Stromal cell of bone marrow (primary cell): ENCODE measurements around the gene NAALADL2.

Source experiments
- DNase-seq: peaks from one replicate; pipeline ENCODE4 v3.0.0-alpha.2; 2012; ENCODE audit warnings: low read depth

Gene NAALADL2

DNA sequence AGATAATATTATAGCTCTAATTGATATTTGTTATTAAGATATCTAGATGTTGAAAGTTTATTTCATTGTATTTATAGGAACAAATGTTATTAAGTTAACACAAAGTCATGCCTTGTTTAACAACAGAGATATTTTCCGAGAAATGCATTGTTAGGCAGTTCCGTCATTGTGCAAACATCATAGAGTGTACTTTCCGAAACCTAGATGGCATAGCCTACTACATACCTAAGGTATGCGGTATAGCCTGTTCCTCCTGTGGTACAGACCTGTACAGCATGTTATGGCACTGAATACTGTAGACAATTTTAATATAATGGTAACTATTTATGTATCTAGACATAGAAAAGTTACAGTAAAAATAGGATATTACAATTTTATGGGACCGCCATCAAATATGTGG lies 114.3 kb downstream of the NAALADL2 start:
- no peak for DNase-seq

DNA sequence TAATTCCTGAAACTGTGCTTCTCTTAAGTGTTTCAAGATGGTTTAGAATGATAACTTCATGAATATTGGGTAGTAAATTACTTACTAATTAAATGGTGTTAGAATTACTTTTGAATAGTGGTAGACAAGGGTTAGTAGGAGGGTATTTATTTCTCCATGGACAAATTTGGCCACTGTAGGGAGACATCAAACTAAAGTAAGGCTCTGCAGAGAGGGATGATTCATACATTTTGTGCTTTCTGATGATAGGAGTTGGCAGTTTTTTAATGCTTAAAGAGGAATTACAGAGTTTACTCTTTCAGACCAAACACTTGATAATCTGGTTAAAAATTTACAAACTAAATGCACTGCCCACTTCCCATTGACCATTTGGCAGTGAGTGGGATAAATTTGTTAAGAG lies 127.6 kb downstream of the NAALADL2 start:
- DNase-seq, result peak; percentile 36

DNA sequence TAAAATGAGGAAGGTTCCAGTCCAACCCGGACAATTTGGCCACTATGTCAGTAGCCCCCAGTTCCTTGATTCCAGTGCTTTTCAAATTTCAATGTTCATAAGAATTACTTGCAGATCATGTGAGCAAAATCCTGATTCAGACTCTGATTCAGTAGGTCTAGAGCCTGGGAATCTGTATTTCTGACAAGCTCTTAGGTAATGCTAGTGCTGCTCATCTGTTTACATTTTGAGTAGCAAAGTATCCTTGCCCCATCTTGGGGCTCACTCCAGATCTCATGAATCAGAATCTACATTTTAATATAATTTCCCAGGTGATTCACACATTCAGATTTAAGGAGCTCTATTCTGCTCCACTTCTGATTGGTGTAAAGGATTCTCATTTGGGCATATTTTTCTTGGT lies 142.0 kb downstream of the NAALADL2 start:
- DNase-seq, result peak; percentile 4

DNA sequence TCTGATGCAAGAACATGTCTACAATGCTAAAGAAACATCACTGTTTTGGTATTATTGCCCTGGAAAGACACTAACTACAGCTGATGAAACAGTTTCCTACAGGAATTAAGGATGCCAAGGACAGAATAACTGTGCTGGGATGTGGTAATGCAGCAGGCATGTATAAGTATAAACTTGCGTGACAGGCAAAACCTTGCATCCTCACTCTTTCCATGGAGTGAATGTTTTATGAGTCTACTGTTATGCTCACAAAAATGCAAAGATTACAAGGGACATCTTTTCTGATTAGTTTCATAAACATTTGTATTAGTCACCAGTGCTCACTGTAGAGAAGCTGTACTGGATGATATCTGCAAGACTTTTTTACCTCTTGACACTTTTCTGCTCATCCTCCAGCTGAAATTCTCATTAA lies 143.6 kb downstream of the NAALADL2 start:
- peak; percentile 75 for DNase-seq

DNA sequence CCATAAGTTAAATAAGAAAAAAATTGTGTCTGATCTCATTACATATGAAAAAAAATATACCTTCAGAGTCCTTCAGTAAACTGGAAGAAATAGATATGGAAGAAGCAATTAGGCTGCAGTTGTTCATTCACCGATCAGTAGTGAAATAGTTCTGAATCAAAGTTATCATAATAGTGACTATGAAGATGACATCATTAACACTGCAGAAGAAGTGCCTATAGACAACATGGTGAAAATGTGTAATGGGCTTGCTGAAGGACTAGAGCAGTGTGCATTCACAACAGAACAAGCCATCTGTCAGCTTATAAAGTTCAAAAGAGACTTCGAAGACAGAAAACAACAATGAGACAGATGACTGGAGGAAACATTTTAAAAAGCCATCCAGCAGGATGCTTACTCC lies 144.5 kb downstream of the NAALADL2 start:
- no peak for DNase-seq

DNA sequence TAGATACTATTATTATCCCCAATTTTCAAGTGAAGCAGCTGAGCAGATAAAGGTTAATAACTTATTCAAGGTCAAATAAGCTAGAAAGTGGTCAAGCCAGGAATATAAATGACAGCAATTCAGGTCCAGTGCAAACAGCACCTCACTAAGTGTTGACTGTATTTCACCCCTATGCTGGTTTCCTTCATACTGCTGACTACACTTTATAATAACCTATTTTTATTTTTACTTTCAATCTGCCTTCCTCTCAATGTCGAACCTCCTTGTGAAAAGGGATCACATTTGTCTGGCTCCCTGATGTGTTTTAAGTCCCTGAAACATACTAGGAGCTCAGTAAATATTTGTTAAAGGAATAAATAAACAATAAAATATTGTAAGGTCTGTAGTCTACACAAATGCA lies 146.1 kb downstream of the NAALADL2 start:
- no peak for DNase-seq

DNA sequence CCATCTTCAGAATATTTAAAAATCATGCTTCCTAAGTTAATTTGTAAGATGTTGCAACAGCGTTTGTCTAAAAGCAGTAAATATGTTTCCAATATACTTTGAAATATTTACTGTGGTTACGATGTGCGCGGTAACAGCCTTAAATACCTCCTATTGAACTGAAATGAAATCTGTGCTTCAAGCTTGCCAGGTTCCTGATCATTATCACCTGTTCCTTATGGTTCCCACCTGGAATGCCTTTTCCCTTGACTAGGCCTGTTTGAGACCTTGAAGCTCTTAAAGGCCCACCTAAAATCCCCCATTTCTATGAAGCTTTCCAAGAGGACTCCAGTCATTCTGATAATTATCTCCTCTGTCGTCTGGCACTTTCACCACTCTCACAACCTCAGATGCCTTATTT lies 146.7 kb downstream of the NAALADL2 start:
- DNase-seq, result no peak

DNA sequence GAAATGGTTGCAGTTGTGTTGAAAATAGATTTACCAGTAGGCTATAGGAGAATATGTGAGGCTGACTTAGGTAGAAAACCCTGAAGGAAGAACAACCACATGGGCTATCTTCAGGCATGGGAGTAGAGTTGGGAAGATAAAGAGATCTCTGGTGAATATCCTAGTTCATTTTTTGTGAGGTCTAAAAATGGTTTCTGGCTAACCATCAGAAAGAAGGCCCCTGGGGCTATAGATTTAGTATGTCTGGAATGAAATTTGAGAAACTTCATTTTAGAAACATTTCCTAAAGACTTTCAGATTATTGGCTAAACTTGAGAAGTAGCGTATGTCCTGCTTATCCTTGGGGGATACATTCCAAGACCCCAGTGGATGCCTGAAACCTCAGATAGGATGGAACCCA lies 148.2 kb downstream of the NAALADL2 start:
- DNase-seq, result no peak

DNA sequence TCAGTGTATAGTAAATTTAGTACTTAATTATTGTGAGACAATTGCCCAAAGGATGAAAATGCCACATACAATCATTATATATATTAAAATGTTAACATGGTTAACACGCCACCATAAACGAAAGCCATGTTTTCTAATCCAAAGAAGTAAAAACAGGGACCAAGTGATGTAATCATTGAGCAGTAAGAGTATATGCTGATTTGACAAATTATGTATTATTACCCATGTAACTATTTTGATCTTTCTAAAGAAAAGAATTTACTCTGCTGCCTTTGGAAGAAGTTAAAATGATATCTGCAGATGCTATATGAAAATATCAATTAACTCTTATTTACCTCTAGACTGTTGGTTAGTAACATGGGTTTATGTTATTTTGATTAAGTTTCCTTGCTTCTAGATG lies 150.2 kb downstream of the NAALADL2 start:
- no peak for DNase-seq

DNA sequence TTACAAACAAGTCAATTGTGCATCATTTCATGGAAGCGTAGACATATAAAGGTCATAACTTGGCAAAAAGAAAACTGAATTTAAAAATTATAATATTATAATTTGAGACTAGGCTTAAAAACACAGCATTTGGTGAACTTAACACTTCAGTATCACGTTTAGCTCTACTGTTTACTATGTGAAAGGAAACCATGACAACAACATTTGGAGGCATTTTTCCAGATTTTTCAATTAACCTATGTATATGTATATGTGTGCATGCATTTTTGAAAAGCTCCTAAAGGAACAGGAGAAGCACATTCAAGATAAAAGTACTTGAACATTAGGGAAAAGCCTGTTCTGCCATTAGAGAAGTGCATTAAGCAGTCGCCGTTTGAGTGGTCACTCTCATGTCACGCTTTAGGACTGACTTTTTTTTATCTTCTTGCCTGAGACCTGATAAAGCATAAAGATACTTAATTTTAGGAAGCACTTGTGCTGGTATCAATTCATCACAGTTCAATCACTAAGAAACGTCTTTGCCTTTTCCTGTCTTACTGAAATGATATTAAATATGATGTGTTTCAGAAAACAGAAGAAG lies 156.0 kb downstream of the NAALADL2 start:
- no peak for DNase-seq

DNA sequence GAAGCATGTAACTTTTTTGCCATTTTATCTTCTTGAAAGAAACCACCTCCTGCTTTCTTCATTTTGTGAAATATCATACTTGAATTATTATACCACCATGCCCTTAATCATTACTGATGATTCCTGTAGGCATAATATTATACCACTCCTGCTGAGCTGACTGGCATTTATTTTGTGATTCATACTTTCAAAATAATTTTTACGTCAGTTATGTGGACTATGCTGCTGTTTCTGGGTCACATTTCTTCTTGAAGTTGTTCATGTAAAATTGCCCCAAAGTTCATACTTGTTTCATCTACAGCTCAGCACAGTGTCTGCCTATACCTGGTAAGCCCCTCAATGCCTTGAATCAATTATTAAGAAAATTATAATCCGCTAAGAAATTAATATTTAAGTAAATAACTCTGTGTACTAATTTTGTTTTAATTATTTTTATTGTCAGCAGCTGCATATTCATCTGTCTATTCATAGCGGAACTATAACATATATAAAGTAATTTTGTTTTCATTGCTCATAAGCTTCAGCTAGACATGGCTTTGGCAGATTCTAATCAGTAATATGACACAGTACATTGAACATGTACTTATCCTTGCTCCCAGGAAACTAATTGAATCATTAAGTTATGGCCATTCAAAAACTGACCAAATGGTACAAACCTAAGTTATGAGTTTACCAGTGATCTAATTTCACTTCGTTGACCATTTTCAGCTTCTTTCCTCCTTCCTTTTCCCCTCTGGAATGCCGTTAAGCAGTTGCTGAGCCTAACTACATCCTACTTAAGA lies 160.0 kb downstream of the NAALADL2 start:
- no peak for DNase-seq

DNA sequence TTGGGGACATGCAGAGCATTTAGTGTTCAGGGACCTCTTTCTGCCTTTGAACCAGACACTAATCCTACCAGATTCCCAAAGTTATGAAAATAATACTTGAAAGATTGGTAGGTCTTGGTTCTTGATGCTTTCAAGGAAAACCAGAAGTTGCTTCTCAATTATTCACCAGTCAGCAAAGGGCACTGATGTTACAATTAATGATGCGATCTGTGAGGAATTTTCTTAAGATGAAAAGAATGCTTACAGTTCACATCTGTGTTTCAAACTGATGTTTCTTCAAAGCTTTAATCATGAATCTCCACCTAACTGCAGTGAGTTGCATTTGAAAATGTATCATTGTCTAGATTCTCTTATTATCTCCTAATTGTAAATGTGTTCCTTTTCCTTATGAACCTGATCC lies 161.0 kb downstream of the NAALADL2 start:
- DNase-seq, result no peak

DNA sequence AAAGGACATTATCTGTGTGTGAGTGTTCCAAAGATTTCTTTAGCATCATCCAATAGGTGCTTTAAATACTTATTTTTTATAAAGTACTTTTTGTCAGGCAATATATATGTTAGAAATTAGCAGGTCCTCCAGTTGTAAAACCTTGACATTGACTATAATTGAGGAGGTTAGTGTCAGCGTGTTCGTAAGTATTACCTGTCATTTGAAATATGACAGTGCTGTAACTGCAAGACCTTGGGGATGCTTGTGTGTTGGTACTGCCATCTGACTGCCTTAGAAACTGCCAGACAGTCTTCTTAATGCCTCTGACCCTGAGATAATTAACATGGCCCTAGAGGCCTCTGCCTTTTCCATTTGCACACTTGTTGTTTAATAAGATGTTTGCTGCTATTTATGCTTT lies 170.7 kb downstream of the NAALADL2 start:
- DNase-seq, result no peak

DNA sequence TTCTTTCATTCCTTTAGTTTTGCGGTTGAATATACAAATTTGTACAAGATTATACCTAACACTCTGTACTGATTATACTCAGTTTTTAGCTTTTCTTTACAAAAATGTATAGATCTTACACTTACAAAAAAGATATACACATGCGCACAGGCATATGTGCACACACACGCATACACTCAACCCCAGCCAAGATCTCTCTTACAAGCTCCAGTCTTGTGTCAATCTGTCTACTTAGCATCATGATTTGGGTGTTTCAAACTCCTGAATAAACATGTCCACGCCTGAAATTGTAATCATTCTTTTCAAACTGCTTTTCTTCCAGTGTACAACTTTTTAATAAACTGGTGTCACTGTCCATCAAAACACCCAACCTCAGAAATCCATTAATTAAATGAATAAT lies 180.7 kb downstream of the NAALADL2 start:
- no peak for DNase-seq

DNA sequence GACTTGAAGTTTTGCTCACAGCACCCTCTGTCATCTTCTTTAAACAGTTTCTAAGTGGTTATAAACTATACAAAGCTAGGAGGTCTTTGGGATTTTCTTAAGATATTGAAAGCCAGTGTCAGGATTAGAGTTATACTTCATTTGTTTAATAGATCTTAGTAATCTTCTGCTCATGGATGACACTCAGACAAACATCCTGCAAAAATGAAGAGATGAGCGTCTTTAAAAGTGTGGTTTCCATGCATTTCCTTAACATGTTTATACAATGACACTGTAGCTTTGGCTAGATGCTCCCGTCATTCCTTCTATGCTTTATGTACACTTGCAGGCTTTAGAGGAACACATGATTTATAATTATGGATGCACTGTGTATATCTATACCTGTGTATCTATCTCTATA lies 182.2 kb downstream of the NAALADL2 start:
- no peak for DNase-seq

DNA sequence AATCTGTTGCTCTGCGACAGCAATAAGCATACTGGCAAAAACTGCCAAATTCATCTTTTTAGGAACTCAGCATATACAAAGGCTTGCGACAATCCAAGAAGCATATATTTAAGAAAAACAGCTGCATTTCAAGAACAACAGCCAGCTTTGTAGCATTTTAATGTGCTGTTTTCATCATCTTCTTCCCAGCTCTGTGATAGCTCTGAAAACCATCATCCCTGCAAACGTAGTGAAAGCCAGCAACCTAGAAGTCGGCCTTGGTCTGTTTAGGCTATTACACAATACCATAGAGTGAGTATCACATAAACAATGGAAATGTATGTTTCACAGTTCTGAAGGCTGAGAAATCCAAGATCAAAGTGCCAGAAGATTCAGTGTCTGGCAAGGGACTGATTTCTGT lies 187.5 kb downstream of the NAALADL2 start:
- no peak for DNase-seq

DNA sequence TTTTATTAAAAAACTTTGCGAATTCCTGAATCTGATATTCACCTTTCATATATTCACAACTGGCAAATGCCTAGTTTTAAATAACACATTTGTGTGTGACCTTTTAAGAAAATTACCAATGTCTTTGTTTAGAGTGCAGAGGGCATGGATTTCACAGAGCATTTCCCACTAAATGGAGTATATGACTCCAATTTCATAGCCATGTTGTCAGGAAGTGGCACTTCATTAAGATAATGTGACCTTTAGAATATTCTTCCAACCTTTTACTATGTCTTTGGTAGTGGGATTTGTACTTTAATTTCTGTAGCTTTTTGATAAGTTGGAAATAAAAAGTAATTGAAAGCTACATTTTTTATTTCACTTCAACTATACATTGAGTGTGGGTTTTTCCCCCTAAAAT lies 188.7 kb downstream of the NAALADL2 start:
- no peak for DNase-seq

DNA sequence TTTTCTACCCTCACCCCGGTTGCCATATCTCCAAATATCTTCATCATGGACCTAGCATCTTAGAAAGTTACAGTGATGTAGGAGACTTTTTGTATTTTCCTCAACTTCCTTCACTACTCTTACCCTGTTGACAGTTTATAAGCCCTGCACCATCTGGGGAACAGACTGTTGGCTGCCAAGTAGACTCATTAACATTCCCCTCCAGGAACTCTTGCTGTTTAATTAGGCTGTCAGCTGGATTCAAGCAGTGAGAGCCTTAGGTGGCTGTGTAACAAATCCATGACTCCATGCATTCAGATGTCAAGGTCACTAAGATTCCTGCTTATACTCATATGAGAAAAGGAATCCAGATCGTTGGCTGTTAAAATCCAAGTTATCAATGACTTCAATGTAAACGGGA lies 198.3 kb downstream of the NAALADL2 start:
- DNase-seq, result no peak

DNA sequence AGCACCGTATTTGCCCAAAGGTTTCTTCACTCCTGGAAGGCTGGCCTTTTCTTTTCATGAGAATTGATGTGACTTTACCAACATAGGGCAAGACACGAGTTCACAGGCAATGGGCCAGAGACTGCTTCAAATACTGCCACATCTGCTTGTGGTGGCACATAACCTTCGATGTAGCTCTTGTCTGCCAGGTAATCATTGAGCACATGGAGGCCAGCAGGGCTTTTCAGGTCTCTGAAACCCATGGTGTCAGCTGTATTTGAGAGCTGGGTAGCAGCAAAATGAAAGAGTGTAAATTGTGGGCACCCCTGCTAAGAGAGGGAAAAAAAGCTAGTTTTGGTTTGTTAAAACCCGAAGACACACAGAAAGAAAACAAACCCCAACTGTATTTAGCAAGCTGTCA lies 200.7 kb downstream of the NAALADL2 start:
- no peak for DNase-seq

DNA sequence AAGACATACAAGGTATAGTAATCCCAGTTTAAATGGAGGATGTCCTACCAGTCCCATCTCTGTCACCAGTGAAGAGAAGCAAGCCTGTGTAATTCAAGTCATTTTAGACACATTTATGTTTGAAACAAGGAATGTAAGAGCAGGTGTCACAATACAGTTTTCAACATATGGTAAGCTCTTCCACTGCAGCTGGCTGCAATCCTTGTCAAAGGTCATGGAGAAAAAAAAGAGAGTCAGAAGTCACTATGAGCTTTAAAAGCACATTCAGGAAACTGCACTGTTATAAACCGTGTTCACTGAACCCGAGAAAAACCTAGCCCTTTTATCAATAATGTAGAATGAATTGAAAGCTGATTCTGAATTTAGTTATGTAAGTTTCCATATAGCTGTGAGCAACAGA lies 206.4 kb downstream of the NAALADL2 start:
- no peak for DNase-seq

DNA sequence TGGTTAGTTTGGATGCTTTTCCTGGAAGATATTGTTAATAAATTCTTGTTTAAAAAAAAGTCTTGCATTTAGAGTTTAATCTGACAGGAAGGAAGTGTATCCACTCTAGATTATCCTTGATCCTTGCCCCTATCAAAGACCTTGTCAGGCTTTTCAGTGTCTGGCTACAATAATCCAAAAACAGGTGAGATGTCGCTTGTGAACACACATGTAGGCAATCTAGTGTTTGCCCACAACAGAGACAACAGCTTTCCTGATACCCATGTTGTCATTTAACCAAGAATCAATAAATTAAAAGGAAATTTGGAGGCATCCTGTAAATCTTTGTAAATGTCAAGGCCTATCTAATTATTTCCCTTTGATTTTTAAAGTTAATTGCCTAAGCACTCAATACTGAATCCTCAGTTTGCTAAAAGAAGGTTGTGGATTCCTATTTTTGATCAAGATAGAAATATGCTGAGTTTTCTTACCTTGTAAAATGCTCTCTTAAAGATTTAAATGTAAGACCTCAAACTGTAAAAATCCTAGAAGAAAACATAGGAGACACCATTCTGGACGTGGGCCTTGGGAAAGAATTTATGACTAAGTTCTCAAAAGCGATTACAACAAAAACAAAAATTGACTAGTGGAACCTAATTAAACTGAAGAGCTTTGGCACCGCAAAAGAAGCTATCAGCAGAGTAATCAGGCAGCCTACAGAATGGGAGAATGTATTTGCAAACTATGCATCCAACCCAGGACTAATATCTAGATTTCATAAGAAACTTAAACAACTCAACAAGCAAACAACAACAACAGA lies 207.7 kb downstream of the NAALADL2 start:
- DNase-seq, result no peak

DNA sequence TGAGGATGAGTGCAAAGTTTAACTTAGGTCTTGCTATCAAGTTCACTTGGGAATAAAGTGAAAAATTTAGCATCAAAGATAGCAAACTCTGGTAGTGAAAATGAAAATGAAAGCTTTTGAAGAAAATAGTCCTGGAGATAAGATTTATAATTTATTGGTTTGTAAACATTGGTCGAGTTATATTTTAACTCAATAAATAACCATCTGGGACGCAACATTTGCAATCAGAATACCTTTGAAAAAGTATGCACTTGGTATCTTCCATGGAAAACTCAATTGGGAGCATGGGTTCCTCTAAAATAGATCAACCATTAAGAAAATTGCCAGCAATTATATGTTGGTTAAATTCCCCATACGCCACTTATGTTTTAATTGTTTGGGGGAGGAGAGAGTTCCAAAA lies 209.5 kb downstream of the NAALADL2 start:
- DNase-seq, result no peak

DNA sequence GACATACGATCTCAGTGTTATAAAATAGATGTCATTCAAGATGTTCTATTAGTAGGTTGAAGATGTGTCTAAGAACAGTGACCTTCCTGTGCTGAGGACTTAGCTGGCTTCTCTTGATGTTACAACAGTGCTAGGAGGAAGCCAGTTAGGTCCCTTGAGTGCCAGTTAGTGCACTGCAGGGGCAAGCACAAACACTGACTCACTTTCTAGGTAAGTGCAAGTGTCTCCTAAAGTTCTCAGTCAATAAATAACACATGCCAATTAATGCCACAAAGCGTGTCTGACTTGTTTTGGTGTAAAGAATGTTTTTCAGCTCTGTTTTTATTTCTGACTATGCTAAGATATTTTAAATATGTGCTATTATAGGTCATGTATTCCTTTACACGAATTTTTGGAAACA lies 211.8 kb downstream of the NAALADL2 start:
- no peak for DNase-seq
